ENCODE data around the gene HRG.

- TF ChIP-seq CTCF (IDR thresholded peaks at IDR 0.05) (no peak), EP300 (IDR thresholded peaks at IDR 0.05) (no peak), POLR2A (IDR thresholded peaks at IDR 0.05) (no peak)
These were observed 43.0 kb upstream of the HRG start for GRCh38 chr3:186622651-186623310.
